Transverse colon (tissue), 4 donors: Measurements from ENCODE around the gene TTC38. TPM values are rescaled to one million over a fixed set of nuclear protein-coding genes. Genes with fewer than 3 reads are reported as not detected.

ENCODE experiments used
- DNase-seq: peaks from one replicate; pipeline ENCODE4 v3.0.0-alpha.2; 2019
- H3K27ac ChIP-seq, 4 donors: fragments of 200-600 bp; sonication (generic); 2 replicates each; pipeline ENCODE4 v1.5.1; 2016 to 2018; ENCODE audit warnings: inconsistent platforms in 4 of 4
- H3K27me3 ChIP-seq: fragments of 200-600 bp; sonication (generic); 2 replicates; pipeline ENCODE4 v1.5.1; 2017; ENCODE audit warnings: inconsistent platforms
- H3K36me3 ChIP-seq, 4 donors: fragments of 200-600 bp; sonication (generic); 2 replicates each; pipeline ENCODE4 v1.5.1; 2017 to 2019; ENCODE audit warnings: inconsistent platforms in 4 of 4
- H3K4me1 ChIP-seq, 4 donors: fragments of 200-600 bp; sonication (generic); 2 replicates each; pipeline ENCODE4 v1.5.1; 2017 to 2020; ENCODE audit warnings: inconsistent platforms in 4 of 4
- H3K4me3 ChIP-seq, 4 donors: fragments of 200-600 bp; sonication (generic); 1 replicate in 1 of 4; 2 replicates in 3 of 4; pipeline versions ENCODE4 v1.5.1 to v1.6.1; 2017 to 2019; ENCODE audit warnings: inconsistent platforms in 4 of 4
- H3K9me3 ChIP-seq, 2 donors: fragments of 200-600 bp; sonication (generic); 2 replicates each; pipeline ENCODE4 v1.5.1; 2017 to 2019; ENCODE audit warnings: inconsistent platforms in 2 of 2
- EP300 ChIP-seq: sonication (generic); formaldehyde crosslinking; IDR thresholded peaks from one replicate; pipeline ENCODE4 v1.6.1; 2017; ENCODE audit warnings: antibody characterized with exemption, low read depth
- POLR2A ChIP-seq: fragments of 450-650 bp; IDR thresholded peaks from one replicate; pipeline ENCODE4 v1.6.1; 2016; ENCODE audit warnings: antibody characterized with exemption, mild to moderate bottlenecking, moderate library complexity
- POLR2AphosphoS5 ChIP-seq, 3 donors: sonication (generic); formaldehyde crosslinking; IDR thresholded peaks; one replicate each; pipeline ENCODE4 v1.6.1; 2016; ENCODE audit warnings: antibody characterized with exemption in 3 of 3
- WGBS, 2 donors: methylation state at CpG; one replicate each; pipeline ENCODE4 v1.1.5; 2018; ENCODE audit warnings: low coverage in 1 of 2; 5-methylcytosine and 5-hydroxymethylcytosine counted together
- in situ Hi-C, 4 donors: fragments of 200-750 bp; cut with MboI; loops; one replicate each; pipeline versions ENCODE4 v1.15.0 to v1.15.1; 2017; ENCODE audit warnings: low sequenced_read_pairs in 3 of 4, low pct_ligation_motif_present in 1 of 4, low pct_unique_long_range_greater_than_20kb in 1 of 4
- intact Hi-C: fragments of 100-400 bp; cut with DNase I; formaldehyde crosslinking; loops from one replicate; pipeline ENCODE4 v1.15.1; 2023; ENCODE audit warnings: low total_unique reads
- total RNA-seq, 4 donors: library from RNA; depleted of rRNA; stranded (reverse); fragments of >200 nt; gene quantifications; one replicate each; pipeline ENCODE4 v1.1.0, GENCODE V29; 2016
- TF ChIP-seq, protein P1 (sequence below), 5 experiments: fragments of 200-600 bp in 3 of 5; fragments of 450-650 bp in 2 of 5; sonication (generic) in 3 of 5; IDR thresholded peaks; 1 replicate in 2 of 5; 2 replicates in 3 of 5; pipeline ENCODE4 v1.5.1; 2016 to 2017; ENCODE audit warnings: antibody characterized with exemption in 5 of 5, inconsistent platforms in 3 of 5, mild to moderate bottlenecking in 2 of 5, moderate library complexity in 1 of 5

TTC38 gene
- total RNA-seq, 4 donors from 2014 or later, result 167 to 316 (median 292) TPM

DNA sequence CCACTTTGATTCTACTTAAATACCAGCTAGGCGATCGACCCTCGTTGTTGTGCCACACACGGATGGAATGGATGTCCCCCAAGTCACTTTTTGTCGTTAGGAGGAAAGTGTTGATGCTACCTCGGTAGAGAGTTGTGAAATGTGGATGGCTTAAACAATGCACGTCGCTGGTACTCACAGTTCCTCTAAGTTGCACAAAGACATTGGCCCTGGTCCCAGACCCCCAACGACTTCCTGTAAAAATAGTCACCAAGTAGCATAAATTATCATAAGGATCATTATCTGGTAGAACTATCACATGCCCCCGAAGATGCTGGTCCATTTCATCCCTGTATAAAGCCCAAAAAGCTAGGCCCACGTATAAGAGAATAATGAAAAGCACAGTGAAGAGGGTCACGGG, 8.4 kb upstream of the TTC38 start:
- in situ Hi-C loops (no loop called here), intact Hi-C loops (loop anchor here (10.0 kb wide), 1 partner anchor 945 kb away; no protein-coding TSS in a partner anchor)
- DNase-seq, result no peak
- no peak overlapping the region for H3K27ac ChIP-seq
- no peak for TF ChIP-seq POLR2A
- TF ChIP-seq EP300, result no peak
- TF ChIP-seq, protein P1, sequence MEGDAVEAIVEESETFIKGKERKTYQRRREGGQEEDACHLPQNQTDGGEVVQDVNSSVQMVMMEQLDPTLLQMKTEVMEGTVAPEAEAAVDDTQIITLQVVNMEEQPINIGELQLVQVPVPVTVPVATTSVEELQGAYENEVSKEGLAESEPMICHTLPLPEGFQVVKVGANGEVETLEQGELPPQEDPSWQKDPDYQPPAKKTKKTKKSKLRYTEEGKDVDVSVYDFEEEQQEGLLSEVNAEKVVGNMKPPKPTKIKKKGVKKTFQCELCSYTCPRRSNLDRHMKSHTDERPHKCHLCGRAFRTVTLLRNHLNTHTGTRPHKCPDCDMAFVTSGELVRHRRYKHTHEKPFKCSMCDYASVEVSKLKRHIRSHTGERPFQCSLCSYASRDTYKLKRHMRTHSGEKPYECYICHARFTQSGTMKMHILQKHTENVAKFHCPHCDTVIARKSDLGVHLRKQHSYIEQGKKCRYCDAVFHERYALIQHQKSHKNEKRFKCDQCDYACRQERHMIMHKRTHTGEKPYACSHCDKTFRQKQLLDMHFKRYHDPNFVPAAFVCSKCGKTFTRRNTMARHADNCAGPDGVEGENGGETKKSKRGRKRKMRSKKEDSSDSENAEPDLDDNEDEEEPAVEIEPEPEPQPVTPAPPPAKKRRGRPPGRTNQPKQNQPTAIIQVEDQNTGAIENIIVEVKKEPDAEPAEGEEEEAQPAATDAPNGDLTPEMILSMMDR (IDR thresholded peaks at IDR 0.05), result no peak
- no peak for TF ChIP-seq POLR2AphosphoS5 (IDR thresholded peaks at IDR 0.05)
- no peak overlapping the region for H3K4me3 ChIP-seq
- no peaks in the 10 kb centered on the region for H3K27me3 ChIP-seq
- H3K4me1 ChIP-seq, result peaks cover 3 to 16% (median 11%) of the 10 kb centered on the region in 4 donors
- H3K36me3 ChIP-seq, result no peaks in the 10 kb centered on the region
- no peaks in the 10 kb centered on the region for H3K9me3 ChIP-seq
- WGBS, 2 donors, result 78 to 80% methylated on average over 11 to 12 of the region's 12 CpGs

DNA sequence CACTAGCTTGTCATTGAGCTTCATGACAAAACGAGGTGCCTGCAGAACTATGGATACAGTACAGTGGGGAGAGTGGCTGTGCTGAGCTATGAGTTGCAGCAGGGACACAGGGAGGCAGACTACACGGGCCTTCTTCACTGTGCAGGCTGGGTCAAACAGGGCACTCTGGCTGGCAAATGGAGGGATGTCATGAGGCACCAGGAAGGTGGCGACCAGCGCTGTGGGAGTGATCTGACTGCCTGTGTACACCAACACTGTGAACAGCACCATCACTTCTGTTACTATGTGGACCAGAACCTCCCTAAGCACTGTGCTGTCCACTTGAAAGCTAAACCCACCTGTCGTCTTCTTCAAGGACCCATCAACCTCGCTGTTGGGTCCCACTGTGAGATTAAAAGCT, 7.8 kb upstream of the TTC38 start:
- Histone ChIP-seq H3K27me3 (no peaks in the 10 kb centered on the region), H3K4me3 (no peak overlapping the region), H3K27ac (no peak overlapping the region), H3K36me3 (no peaks in the 10 kb centered on the region), H3K4me1 (peaks cover 3 to 17% (median 13%) of the 10 kb centered on the region in 4 donors), H3K9me3 (no peaks in the 10 kb centered on the region)
- intact Hi-C loops (no loop called here), in situ Hi-C loops (no loop called here)
- 83 to 93% methylated on average over 2 to 6 of the region's 6 CpGs for WGBS, 2 donors
- TF ChIP-seq, protein P1 (IDR thresholded peaks at IDR 0.05), result no peak
- TF ChIP-seq POLR2A (no peak), POLR2AphosphoS5 (IDR thresholded peaks at IDR 0.05) (no peak), EP300 (no peak)
- no peak for DNase-seq

DNA sequence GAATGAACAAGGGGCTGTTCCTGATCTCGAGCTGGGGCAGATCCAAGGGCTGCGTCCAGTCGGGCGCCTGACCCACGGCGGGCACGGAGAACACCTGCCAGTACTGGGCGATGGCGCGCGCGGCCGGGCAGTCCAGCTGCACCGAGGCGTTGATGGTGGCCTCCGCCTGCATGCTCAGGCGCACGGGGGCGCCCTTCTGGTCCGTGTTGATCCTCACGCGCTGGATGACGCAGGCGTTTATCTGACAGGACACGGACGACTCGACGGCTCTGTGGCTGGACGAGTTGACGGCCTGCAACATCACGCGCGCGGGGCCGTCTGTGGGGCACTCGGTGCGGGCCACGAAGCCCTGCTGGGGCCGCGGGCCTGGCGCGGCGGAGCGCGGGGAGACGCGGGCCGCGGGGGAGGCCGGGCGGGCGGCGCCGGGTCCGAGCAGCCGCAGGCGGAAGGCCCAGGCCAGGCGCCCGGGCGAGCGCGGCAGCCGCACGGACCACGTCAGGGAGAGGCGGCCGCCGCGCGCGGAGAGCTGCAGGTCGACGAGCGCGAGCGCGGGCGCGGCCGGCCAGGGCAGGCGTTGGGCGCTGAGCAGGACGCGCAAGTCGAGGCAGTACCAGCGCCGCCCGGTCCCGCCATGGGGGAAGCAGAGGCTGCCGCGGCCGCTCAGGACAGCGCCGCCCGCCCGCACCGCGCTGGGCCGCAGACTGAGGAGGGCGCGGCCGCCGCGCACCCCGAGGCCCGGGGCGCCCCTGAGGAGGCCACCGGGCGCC, 5.2 kb upstream of the TTC38 start:
- 52% methylated on average over 67 of the region's 109 CpGs; no CpG with 5 or more reads in 1 of the 2 donors for WGBS, 2 donors
- intact Hi-C loops (no loop called here), in situ Hi-C loops (no loop called here)
- peak overlapping the region in 3 of 4 donors; percentile 17 to 38 (median 28) for H3K4me3 ChIP-seq
- TF ChIP-seq EP300 (no peak), POLR2A (no peak), POLR2AphosphoS5 (IDR thresholded peaks at IDR 0.05) (peak in 1 of 3 donors; percentile 18)
- TF ChIP-seq, protein P1 (IDR thresholded peaks at IDR 0.05), result peak in 3 of 5 experiments; percentile 6 to 31 (median 24)
- H3K27ac ChIP-seq, result peak overlapping the region in 2 of 4 donors; percentile 64 to 70
- H3K9me3 ChIP-seq, result no peaks in the 10 kb centered on the region
- peaks cover 9 to 31% (median 22%) of the 10 kb centered on the region in 4 donors for H3K4me1 ChIP-seq
- no peaks in the 10 kb centered on the region for H3K36me3 ChIP-seq
- peak; percentile 71 for DNase-seq
- no peaks in the 10 kb centered on the region for H3K27me3 ChIP-seq

DNA sequence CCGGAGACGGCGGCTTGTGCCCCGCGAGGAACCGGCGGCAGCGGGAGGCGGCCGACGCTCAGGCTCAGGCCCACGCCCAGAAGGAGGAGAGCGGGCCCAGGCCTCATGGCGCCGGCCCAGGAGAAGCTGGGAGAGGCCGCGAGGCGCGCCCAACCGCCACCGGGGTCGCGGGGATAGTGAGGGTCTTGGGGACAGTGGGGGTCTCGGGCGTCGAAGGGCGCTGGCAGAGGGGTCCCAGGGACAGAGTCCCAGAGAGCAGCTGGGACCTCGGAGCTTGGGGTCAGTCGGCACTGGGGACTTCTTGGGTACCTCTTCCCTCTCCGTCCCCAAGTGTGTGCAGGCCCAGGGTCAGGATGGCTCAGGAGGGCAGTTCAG, 4.6 kb upstream of the TTC38 start, which contains the start of gene PKDREJ:
PKDREJ (minus strand) TSS at position 128 of the 375 bp plus-strand sequence; CDS start at position 107, 21 bp downstream.
- H3K27ac ChIP-seq, result peak within 1 kb of the TSS; percentile 53 to 70 (median 63)
- no peaks in the 10 kb centered on the region for H3K9me3 ChIP-seq
- no peaks in the 10 kb centered on the region for H3K36me3 ChIP-seq
- WGBS, 2 donors, result 90% methylated on average over 12 of the region's 30 CpGs; no CpG with 5 or more reads in 1 of the 2 donors
- H3K4me3 ChIP-seq, result peak within 1 kb of the TSS in 3 of 4 donors; percentile 17 to 38 (median 28)
- no peak for DNase-seq
- intact Hi-C loops (no loop called here), in situ Hi-C loops (no loop called here)
- H3K4me1 ChIP-seq, result peaks cover 9 to 31% (median 23%) of the 10 kb centered on the region in 4 donors
- TF ChIP-seq POLR2AphosphoS5 (IDR thresholded peaks at IDR 0.05) (no peak), EP300 (no peak)
- no peaks in the 10 kb centered on the region for H3K27me3 ChIP-seq
